Uterus (tissue), 4 donors: ENCODE measurements around the gene FLT1. TPM values are rescaled to one million over a fixed set of nuclear protein-coding genes. Genes with fewer than 3 reads are reported as not detected.

Experiments used
- DNase-seq, 2 donors: peaks; one replicate each; pipeline ENCODE4 v3.0.0-alpha.2; 2019 to 2020
- H3K27ac ChIP-seq, 2 donors: fragments of 200-600 bp; sonication (generic); 1 replicate in 1 of 2; 2 replicates in 1 of 2; pipeline ENCODE4 v1.5.1; 2016 to 2018
- H3K27me3 ChIP-seq, 2 donors: fragments of 200-600 bp; sonication (generic); one replicate each; pipeline ENCODE4 v1.5.1; 2018 to 2019; ENCODE audit warnings: control low read depth in 1 of 2
- H3K36me3 ChIP-seq, 2 donors: fragments of 200-600 bp; sonication (generic); one replicate each; pipeline ENCODE4 v1.5.1; 2019; ENCODE audit warnings: control low read depth in 1 of 2
- H3K4me1 ChIP-seq, 2 donors: fragments of 200-600 bp; sonication (generic); one replicate each; pipeline ENCODE4 v1.5.1; 2018 to 2019; ENCODE audit warnings: control low read depth in 1 of 2
- H3K4me3 ChIP-seq, 2 donors: fragments of 200-600 bp; sonication (generic); 1 replicate in 1 of 2; 2 replicates in 1 of 2; pipeline ENCODE4 v1.5.1; 2018 to 2019; ENCODE audit warnings: mild to moderate bottlenecking in 1 of 2
- H3K9me3 ChIP-seq, 2 donors: fragments of 200-600 bp; sonication (generic); one replicate each; pipeline ENCODE4 v1.5.1; 2019; ENCODE audit warnings: control low read depth in 1 of 2
- POLR2A ChIP-seq, 2 donors: fragments of 450-650 bp; IDR thresholded peaks; one replicate each; pipeline ENCODE4 v1.6.1; 2016; ENCODE audit warnings: antibody characterized with exemption in 2 of 2, mild to moderate bottlenecking in 1 of 2, moderate library complexity in 1 of 2
- intact Hi-C: fragments of 100-400 bp; cut with DNase I; formaldehyde crosslinking; loops from one replicate; pipeline ENCODE4 v1.15.1; 2023; ENCODE audit warnings: low total_unique reads
- total RNA-seq, 4 donors: library from RNA; depleted of rRNA in 3 of 4; stranded (reverse); fragments of >200 nt in 3 of 4; gene quantifications; one replicate each; pipeline versions ENCODE4 v1.1.0 to v1.2.4, GENCODE V29; 2014 to 2023
- TF ChIP-seq, protein P1 (sequence below), 4 experiments: fragments of 200-600 bp in 2 of 4; fragments of 450-650 bp in 2 of 4; sonication (generic) in 2 of 4; IDR thresholded peaks; one replicate each; pipeline ENCODE4 v1.5.1; 2016 to 2019; ENCODE audit warnings: antibody characterized with exemption in 4 of 4, mild to moderate bottlenecking in 2 of 4, moderate library complexity in 1 of 4
- donor health status: DM: yes; HTN: yes; CAD: no.

FLT1 gene
- total RNA-seq, 4 donors from 2014 or later, result 53.2 to 95.3 (median 62.0) TPM

DNA sequence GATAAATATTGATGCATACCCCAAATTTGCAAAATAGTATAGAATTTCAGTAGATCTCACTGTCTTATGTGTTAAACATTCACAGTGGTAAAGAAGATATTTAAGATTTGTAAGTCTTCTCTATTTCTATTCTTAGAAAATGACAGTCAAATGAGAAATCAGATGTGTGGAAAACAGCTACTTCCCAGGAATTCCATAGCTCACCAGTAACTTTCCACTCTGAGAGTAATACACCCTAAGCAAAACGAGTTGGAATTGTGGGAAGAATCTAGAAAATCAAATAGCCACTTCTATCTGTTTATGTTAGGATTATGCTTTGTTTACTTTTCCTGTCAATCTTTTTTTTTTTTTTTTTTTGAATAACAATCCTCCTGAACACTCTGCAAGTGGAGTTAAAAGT is 69.1 kb downstream of the FLT1 start:
- H3K4me1 ChIP-seq, result no peaks in the 10 kb centered on the region
- H3K9me3 ChIP-seq, result no peaks in the 10 kb centered on the region
- H3K27me3 ChIP-seq, result no peaks in the 10 kb centered on the region
- intact Hi-C loops, result no loop called here
- TF ChIP-seq POLR2A (IDR thresholded peaks at IDR 0.05), result no peak
- TF ChIP-seq, protein P1, sequence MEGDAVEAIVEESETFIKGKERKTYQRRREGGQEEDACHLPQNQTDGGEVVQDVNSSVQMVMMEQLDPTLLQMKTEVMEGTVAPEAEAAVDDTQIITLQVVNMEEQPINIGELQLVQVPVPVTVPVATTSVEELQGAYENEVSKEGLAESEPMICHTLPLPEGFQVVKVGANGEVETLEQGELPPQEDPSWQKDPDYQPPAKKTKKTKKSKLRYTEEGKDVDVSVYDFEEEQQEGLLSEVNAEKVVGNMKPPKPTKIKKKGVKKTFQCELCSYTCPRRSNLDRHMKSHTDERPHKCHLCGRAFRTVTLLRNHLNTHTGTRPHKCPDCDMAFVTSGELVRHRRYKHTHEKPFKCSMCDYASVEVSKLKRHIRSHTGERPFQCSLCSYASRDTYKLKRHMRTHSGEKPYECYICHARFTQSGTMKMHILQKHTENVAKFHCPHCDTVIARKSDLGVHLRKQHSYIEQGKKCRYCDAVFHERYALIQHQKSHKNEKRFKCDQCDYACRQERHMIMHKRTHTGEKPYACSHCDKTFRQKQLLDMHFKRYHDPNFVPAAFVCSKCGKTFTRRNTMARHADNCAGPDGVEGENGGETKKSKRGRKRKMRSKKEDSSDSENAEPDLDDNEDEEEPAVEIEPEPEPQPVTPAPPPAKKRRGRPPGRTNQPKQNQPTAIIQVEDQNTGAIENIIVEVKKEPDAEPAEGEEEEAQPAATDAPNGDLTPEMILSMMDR (IDR thresholded peaks at IDR 0.05), result no peak
- no peaks in the 10 kb centered on the region for H3K36me3 ChIP-seq
- H3K27ac ChIP-seq, result no peak overlapping the region
- no peak for DNase-seq
- H3K4me3 ChIP-seq, result no peak overlapping the region

DNA sequence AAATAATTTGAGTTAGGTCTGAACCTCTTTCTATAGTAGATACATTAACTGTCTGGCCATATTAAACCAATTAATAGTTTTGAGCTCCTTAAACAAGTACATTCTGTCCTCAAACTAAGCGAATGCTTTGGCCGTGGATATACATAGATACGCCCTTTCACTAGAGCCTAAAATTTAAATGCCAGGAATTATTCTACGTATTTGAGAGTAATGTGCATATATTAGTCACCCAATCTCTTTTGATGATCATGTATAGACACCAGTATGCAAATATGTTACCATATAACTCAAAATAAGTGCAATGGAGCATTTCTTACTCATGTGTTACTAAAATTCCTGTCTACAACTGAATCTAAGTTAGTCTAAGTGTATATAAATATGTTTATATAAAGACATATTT is 70.4 kb downstream of the FLT1 start:
- H3K9me3 ChIP-seq, result no peaks in the 10 kb centered on the region
- intact Hi-C loops, result no loop called here
- H3K4me3 ChIP-seq, result no peak overlapping the region
- TF ChIP-seq POLR2A (IDR thresholded peaks at IDR 0.05), result no peak
- TF ChIP-seq, protein P1 (IDR thresholded peaks at IDR 0.05), result no peak
- no peaks in the 10 kb centered on the region for H3K36me3 ChIP-seq
- H3K27me3 ChIP-seq, result no peaks in the 10 kb centered on the region
- DNase-seq, result no peak
- H3K4me1 ChIP-seq, result no peaks in the 10 kb centered on the region
- H3K27ac ChIP-seq, result no peak overlapping the region

GRCh38 chr13:28423010-28423409 is 71.9 kb downstream of the FLT1 start:
- intact Hi-C loops, result no loop called here
- Histone ChIP-seq H3K27me3 (no peaks in the 10 kb centered on the region), H3K9me3 (no peaks in the 10 kb centered on the region), H3K36me3 (no peaks in the 10 kb centered on the region), H3K4me1 (no peaks in the 10 kb centered on the region), H3K27ac (no peak overlapping the region), H3K4me3 (no peak overlapping the region)
- TF ChIP-seq, protein P1 (IDR thresholded peaks at IDR 0.05), result no peak
- TF ChIP-seq POLR2A (IDR thresholded peaks at IDR 0.05), result no peak
- no peak for DNase-seq

- TF ChIP-seq, protein P1 (IDR thresholded peaks at IDR 0.05), result no peak
- TF ChIP-seq POLR2A (IDR thresholded peaks at IDR 0.05), result no peak
- no peak overlapping the region for H3K4me3 ChIP-seq
- no peaks in the 10 kb centered on the region for H3K4me1 ChIP-seq
- intact Hi-C loops, result no loop called here
- H3K27ac ChIP-seq, result no peak overlapping the region
- no peaks in the 10 kb centered on the region for H3K36me3 ChIP-seq
- no peaks in the 10 kb centered on the region for H3K9me3 ChIP-seq
- H3K27me3 ChIP-seq, result no peaks in the 10 kb centered on the region
- DNase-seq, result no peak
Measured at GRCh38 chr13:28421676-28422410, 73.1 kb downstream of the FLT1 start.

- TF ChIP-seq POLR2A (IDR thresholded peaks at IDR 0.05), result no peak
- TF ChIP-seq, protein P1 (IDR thresholded peaks at IDR 0.05), result no peak
- H3K4me1 ChIP-seq, result no peaks in the 10 kb centered on the region
- intact Hi-C loops, result no loop called here
- no peaks in the 10 kb centered on the region for H3K36me3 ChIP-seq
- no peak overlapping the region for H3K27ac ChIP-seq
- no peaks in the 10 kb centered on the region for H3K9me3 ChIP-seq
- no peaks in the 10 kb centered on the region for H3K27me3 ChIP-seq
- DNase-seq, result no peak
- no peak overlapping the region for H3K4me3 ChIP-seq
Measured at GRCh38 chr13:28420704-28421103, 74.2 kb downstream of the FLT1 start.
